Stimulated activated CD4-positive, alpha-beta T cell treated with anti-CD3 and anti-CD28 coated beads, TNF-alpha, amount 100 ng/mL, for 24 hours (primary cell): ENCODE measurements around the gene P2RX3.
"Not testable (repeated sequence)": the region's sequence is repeated elsewhere in the genome, so short reads cannot be mapped to it uniquely, and the experiment has no call there.

Experiments
- DNase-seq, 3 experiments: peaks; one replicate each; pipeline ENCODE4 v3.0.0-alpha.2; 2020; ENCODE audit warnings: low read depth in 3 of 3

P2RX3 gene

DNA sequence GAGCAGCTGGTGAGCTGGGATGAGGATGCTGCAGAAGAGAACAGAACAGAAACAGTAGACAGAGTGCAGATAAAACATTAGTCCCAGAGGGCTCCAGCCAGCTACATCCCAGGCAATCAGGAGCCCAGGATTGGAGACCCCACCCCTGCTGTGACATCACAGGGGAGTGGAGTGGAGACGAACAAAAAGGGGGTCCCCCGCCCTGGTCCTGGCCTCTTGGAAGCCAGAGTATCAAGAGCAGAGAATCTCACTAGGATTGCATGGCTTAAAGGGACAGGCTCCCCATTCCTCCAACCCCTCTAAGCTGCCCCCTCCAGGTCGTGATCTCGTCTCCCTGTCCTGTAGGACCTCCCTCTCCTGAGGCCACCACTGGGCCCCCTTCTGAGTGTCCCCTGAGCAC, at the start of gene P2RX3:
P2RX3 (plus strand) TSS at position 211 of the 400 bp plus-strand sequence. CDS start 199 bp downstream, outside the sequence.
- no peak for DNase-seq

DNA sequence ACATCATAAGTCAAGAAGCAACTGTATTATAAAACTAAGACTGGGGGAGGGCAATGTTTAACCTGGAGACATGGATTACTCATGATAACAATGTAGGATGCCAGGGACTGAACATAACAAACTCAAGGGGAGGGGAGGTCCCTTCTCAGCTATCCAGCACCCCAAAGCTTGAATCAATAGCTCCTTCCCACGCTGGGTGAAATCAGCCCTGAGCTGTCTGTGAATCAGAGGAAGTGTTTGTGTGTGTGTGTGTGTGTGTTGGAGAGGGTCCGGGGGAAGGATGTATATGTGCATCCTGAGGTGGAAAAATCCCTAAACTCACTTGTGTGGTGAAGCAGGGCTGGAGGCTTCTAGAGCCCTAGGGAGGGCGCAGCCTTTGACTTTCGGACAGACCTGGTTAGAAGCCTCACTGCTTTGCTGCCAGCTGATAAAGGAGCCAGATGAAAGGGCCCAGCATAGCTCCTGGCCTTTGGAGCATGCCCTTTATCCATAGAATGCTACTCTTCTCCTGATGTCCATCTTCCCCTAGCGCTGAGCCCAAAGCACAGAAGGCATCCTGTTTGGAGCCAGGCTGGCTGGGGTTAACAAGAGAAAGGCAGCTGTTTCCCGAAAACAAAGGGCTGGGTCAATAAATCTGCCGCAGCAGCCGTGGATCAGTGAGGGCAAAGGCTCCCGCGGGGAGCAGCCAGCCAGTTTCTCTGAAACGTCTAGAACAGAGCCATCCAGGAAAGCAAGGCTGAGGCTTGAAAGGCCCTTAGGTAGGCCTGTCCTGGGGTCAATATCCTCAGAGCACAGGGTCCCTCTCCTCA, 49.2 kb upstream of the P2RX3 start:
- DNase-seq, result no peak

DNA sequence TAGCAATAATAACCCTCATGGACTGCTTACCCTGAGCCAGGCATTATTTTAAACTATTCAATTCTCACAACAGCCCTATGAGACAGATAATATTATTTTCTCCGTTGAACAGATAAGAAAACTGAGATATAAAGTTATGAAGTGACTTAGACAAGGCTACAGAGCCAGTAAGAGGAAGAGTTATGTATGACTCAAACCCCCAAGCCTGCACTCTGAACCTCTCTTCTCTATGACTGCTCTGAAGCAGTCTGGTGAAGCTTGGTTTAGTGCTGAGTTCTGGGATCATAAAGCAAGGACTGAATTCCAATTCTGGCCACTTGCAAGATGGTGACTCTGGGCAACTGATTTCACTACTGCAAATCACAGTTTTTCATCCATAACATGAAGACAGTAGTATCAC, 47.9 kb upstream of the P2RX3 start:
- DNase-seq, result no peak

DNA sequence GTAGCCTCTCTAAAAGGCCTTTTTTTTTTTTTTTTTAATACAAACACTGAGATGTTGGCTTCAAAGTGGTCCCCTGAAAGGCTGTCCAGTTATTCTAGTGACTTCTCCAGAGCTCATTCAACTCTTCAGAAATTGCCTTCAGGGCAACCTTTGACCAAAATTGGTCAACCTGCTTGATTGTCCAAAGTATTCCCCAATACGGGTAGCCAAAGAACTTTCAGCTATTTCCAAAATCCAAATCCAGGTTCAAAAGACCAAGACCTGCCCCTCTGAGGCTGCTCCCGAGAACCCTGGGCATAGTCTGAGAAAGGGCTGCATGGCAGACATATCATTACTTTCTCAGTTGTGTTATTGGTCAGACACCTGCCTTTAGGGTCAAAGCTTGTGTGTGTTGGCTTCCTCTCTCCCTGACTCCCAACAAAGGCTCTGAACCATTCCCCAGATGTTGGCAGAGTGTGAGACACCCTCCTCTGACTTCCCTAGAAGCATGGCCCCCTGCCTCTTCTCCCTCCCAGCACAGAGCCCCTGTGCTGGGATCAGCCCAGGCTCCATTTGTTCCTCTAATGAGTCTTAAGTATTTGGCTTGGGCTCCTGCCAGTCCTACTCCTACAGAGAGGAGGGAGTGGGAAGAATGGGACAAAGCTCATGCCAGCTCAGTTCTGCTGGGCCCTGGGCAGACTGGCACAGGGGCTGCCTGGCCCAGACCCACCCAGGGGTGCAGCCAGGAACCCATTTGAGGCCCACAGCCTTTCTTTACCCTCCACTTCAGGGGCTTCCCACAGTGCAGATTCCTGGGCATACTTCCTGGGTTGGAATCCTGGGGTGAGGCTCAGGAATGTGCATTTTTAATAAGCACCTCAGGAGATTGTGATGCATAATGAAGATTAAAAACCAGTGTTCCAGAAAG, 43.7 kb upstream of the P2RX3 start:
- DNase-seq, result no peak

DNA sequence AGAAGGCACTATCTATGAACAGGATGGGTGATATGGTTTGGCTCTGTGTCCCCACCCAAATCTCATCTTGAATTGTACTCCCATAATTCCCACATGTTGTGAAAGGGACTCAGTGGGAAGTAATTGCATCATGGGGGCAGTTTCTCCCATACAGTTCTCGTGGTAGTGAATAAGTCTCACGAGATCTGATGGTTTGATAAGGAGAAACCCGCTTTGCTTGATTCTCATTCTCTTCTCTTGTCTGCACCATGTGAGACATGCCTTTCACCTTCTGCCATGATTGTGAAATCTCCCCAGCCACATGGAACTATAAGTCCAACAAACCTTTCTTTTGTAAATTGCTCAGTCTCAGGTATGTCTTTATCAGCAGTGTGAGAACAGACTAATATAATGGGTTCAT, 41.9 kb upstream of the P2RX3 start:
- DNase-seq, result not testable (repeated sequence)

DNA sequence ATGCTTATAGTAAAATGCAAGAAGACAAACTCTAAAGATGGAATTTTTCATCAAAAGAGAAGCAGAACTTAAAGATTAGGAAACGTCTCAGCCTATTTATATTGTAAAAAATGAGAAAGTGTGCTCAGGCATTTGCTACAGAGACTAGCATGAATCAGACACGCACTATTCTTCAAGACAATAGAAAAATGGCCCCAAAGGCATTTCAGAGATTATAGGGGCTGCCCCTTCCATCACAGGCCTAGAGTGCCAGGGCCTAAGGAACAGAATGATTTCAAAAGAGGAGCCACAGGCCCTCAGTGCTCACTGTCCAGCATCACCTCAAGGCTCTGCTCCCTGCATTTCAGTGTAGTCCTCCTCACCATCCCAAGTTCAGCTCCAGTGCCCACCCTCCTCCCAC, 40.9 kb upstream of the P2RX3 start:
- DNase-seq, result no peak

DNA sequence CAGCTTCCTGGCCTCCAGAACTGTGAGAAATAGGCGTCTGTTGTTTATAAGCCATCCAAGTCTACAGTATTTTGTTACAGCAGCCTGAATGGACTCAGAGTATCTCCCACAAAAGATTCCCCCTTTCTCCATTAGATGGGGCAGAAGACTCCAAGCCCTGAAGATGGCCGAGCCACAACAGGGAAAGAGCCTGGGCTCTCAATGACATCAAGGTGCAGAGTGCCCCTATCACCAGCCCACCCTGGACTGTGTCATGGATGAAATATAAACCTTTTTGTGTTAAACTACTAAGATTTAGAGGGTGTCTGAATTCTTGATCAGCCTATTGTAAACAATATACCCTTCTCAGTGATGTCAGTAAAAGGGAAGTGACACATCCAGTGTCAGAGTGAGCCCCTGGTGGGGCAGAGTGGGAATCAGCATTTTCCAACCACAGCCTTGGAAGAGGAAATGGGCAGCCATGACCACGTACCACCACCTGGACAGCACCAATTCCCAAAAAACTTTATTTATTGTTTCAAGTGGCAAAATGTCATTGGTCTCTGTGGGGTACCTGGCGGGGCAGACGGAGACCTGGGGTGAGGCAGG, 38.9 kb upstream of the P2RX3 start:
- no peak for DNase-seq

DNA sequence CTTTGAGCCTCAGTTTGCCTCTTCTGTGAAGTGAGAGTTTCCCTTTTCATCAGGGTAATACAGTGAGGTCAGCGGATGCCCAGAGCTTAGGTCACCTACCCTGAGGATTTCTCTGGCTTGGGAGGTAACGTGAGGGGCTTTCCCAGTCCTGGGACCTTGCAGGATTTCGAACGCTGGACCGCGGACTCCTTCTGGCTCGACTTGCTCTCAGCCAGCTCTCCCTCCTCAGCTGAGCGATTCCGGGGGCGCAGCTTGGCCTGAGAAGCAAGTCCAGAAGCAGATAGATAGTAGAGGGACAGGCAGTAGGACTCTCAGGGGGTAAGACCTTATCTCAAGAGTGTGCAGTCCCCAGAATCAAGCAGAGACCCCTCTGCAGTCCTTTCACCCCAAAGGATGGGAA, 37.4 kb upstream of the P2RX3 start:
- no peak for DNase-seq

DNA sequence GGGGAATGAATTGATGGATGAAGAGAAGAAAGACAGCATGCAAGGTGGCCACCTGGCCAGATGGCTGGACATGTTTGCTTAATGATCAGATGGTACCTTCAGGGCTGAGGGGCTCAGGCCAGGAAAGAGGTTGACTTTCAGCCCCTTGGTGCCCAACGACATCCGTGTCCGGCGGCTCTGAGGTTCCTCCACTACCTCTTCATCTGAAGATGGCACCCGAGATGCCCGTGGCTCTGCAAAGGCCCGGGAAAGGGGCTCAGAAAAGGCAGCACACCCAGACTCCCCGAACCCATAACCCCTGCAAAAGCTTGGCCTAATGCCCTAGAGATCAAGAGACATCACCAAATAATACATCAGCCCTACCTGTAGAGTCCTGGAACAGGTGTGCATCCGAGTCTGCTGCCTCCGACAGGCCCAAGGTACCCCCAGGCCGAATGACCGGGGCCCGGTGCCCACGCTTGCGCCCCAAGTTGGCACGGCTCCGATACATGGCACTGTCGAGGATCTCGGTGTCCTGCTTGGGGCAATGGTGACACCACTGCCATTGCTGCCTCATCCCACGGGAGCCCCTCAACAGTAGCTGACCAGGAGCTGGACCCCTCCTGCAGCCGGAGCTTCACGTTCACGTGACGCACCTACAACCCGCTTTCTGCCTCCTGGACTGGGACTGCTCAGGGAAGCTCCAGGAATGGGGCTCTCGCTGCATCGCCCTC, 36.3 kb upstream of the P2RX3 start:
- no peak for DNase-seq

DNA sequence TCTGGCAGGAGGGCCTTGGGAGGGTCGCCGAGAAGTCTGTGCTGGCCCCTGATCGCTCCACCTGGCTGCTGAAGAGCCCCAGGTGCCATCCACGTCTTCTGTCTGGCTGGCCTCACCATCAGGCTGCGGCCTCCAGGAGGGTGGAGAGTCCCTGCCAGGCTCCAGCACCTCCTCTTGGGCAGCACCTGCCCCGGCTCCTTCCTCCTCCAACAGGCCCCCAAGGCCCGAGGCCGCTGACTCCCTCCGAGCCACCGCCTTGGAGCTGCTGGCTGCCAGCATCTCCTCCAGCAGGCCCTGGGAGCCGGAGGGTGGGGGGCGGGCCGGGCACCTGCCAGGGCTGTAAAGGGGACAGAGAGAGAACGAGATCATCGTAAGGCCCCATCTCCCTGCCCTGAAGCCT, 35.7 kb upstream of the P2RX3 start:
- DNase-seq, result no peak

DNA sequence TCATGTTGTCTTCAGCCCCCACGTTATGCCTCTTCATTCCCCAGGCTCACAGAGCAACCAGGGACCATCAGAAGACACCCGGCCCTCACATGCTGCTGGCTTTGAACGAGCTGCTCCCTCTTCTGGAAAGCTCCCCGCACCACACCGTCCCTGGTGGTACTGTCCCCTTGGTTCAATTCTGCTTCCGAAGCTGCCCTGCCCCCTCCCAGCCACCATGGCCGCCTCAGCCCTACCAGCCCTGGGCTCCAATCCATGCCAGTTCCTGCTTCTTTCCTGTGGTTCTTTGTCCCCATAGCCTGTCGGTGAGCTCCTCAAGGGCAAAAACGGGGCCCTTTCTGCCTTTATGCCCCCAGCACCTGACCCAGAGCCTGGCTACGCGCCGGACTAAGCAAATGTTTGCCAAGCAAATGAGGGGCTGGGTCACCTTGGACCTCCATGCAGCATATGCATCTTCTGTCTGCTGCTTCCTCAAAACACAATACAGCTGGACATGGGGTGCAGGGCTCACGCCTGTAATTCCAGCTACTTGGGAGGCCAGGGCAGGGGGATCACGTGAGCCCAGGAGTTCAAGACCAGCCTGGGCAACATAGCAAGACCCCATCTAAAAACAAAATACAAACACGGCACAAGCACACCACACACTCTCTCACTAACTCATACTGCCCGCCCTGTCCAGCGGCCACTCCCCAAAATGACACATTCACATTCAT, 34.7 kb upstream of the P2RX3 start:
- DNase-seq, result no peak

DNA sequence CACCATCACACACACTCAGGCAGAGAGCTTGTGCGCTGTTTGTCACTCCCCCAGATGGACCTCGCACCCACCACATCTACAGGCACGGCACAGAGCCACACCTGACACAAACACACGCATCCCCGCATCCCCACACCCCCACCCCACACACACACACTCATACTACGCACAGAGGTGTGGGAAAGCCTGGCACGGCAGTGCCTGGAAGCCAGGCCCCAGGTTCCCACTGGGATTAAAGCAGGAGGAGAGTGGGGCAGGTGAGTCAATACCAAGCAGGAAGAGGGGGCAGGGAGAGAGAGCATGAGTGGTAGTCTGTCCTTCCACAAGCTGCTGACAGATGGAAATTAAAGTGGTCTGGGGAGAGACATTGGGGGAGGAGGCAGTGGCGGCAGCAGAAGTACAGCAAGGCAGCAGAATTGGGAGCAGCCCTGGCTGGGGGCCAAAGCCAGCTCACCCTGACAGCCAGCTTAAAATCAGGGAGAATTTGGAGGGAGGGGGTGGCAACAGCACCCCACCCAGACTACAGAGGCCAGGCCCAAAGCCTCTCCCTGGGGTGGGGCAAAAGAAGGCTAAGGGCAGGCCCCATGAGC, 34.1 kb upstream of the P2RX3 start:
- DNase-seq, result no peak

DNA sequence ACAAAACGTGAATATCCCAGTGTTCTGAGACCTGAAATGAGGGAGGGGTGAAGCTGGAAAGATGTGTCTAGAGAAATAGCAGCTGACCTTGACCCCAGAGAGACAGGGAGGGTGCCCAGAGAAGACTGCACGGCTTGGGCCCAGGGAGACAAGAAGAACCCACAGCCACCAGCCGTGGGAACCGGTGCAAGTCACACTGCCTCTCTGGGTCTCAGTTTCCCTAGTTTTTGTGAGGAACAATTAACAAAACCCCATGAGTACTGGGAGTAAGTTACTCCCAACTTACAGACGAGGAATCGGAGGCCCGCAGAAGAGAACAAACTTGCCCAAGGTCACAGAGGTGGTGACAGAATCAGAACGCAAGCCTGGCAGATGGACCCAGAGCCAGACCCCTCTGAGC, 32.6 kb upstream of the P2RX3 start:
- DNase-seq, result no peak

DNA sequence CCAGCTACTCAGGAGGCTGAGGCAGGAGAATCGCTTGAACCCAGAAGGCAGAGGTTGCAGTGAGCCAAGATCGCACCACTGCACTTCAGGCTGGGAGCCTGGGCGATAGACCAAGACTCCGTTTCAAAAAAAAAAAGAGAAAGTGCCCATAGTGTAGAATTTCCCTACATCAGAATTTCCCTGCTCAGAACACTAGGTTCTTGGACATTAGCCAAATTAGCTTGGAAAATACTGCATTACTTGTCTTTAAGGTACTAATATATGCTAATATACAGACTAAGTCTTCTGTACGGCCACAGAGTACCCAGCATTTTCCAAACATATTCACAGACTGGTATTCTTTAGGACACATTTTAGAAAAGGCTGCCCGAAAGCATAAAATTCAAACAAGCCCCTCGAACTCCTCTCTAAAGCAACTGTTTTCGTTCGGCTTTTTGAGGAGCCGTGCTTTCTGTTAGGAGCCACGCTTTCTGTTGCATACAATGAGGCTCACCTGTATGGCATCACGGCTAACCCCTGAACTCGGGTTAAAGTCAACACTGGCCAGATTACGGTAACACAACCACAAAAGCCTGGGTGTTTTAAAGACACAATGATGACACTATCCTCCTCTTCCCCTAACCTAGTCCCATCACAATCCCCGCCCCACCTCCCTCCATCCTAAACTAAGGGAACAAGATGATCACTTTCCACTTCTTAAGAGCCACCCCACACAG, 31.8 kb upstream of the P2RX3 start:
- no peak for DNase-seq

DNA sequence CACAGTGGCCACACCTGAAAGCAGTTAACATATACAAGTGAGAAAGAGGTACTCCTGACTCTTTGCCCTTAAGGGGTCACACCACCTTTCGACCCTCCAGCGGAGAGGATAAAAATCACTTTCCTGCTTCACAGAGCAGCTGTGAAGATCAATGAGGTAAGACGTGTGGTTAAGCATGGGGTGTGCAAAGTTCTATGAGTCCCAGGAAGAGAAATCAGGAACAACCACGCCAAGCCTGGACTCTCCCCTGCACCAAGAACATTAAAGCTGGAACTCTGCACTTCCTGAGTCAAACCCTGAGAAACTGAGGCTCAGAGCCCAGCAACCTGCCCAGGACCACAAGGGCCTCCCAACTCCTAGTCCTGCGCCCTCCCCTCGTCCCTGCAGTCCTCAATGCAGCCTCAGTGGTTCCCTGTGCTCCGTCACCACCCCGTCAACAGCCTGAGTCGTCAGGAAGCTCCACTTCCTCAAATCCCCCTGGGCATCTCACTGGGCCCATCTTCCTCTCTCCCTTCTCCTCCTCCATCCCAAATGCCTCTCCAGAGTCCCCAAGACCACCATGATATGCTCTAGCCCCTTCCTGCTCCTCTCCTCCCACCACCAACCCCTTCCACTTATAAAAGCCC, 31.1 kb upstream of the P2RX3 start:
- no peak for DNase-seq

DNA sequence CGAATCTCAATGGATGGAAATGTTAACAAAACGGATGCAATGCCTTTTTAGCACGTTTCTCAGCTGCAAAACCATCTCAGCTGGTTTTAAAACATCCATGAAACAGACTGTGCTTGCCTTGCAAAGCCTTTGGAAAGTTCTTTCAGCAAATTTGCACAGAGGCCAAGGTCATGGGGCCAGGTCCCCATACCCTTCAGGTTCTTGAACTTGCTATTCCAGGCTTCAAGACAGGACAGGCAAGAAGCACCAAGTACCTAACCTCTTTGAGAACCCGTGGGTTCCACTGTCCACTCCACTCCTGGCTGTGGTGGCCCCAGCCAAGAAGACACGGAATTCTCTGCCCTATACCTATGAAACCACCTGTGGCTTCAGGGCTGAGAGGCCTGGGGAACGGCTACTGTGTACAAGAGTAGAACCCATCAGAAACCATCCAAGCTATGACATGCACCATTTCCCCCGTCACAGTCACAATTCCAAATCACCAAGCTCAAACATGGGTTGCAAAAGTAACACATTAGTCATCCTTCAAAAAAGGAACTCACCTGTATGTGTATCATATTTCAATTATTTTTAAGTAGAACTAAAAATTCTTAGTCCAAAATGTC, 30.4 kb upstream of the P2RX3 start:
- DNase-seq, result no peak

DNA sequence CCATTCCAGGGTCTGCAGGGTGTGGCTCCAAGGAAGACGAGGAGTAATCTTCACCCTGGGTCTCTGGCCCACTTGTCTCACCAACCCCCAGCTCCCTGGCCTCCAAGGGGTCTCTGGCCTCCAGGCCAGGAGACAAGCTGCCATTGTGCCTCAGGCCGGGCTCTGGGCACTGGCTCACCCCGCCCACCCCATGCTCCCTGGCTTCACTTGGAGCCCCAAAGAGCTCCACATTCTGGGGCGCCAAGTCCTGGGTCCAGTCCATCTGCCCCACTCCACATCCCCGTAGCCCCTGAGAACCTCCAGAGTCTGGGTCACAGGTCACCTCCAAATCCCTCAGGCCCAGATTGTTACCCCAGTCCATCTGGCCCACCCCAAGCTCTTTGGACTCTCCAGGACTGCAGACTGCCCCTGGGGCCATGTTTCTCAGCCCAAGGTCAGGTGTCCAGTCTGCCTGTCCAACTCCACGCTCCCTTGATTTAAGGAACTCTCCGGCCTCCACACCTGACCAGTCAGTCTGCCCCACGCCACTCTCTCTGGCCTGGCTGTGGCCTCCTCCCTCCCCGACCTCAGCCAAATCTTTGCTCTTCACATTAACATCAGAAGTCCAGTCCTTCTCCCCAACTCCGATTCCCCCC, 29.6 kb upstream of the P2RX3 start:
- DNase-seq, result no peak

DNA sequence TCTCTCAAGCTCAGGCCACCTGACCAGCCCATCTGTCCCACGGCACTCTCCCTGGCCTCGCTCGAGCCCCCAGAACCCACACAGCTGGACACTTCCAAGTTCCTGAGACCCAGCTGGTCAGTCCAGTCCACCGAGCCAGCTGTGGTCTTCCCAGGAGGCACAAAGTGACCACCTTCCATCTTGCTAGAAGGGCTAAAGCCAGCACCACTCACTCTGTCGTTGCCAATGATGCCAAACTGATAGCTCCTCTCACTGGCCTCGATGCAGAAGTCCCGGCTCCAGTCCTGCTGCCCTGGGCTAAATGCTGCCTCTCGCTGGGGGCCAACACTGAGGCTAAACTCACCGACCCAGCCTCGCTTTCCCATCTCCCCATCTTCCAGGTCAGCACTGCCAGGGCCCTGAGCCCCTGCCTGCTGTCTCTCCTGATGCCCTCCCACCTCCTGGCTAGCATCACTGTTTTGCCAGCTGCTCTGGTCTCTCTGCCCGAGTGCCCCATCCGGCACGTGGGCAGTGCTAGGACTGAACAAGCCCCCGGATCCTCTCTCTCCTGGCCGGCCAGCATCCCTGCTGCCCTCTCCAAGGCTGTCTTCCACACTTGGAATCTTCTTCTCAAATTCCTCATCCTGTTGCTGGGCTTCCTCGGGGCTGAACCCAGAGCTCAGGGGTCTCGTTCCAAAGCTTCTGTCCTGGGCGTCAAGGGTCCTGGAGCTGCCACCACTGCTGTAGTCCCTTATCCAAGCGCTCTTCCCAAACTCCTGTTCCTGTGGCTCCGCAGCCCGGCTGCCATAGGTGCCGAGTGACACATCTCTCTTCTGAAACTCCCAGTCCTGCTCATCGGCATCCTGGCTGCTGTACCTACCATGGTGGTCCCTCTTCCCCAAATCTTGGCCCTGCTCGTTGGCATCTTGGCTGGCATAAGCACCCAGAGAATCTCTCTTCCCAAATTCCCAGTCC, 28.8 kb upstream of the P2RX3 start:
- no peak for DNase-seq
